Neutrophil (primary cell): ENCODE data around the gene CACNG5.

ENCODE experiments used
- H3K27ac ChIP-seq: fragments of 200-600 bp; sonication (generic); 2 replicates; pipeline ENCODE4 v1.5.1; 2016; ENCODE audit warnings: mild to moderate bottlenecking, moderate library complexity
- H3K27me3 ChIP-seq: fragments of 200-600 bp; sonication (generic); 2 replicates; pipeline ENCODE4 v1.6.0; 2016; ENCODE audit warnings: mild to moderate bottlenecking
- H3K36me3 ChIP-seq: fragments of 200-600 bp; sonication (generic); 2 replicates; pipeline ENCODE4 v1.5.1; 2017
- H3K4me1 ChIP-seq, 2 experiments: fragments of 200-600 bp in 1 of 2; sonication (generic) in 1 of 2; 1 replicate in 1 of 2; 2 replicates in 1 of 2; pipeline versions ENCODE4 v1.5.1 to v1.6.1; 2013 to 2016; ENCODE audit warnings: low read depth in 1 of 2, low read length in 1 of 2, mild to moderate bottlenecking in 1 of 2, moderate library complexity in 1 of 2; ENCODE audit not compliant: control insufficient read depth in 1 of 2, insufficient read depth in 1 of 2
- H3K4me3 ChIP-seq, 2 experiments: fragments of 200-600 bp in 1 of 2; sonication (generic) in 1 of 2; 1 replicate in 1 of 2; 2 replicates in 1 of 2; pipeline ENCODE4 v1.5.1; 2013 to 2016; ENCODE audit warnings: low read depth in 1 of 2, low read length in 1 of 2, mild to moderate bottlenecking in 1 of 2, moderate library complexity in 1 of 2
- H3K9me3 ChIP-seq: fragments of 200-600 bp; sonication (generic); 2 replicates; pipeline ENCODE4 v1.5.1; 2016
- CTCF ChIP-seq: fragments of 200-600 bp; sonication (generic); IDR thresholded peaks from 2 replicates; pipeline ENCODE4 v1.5.1; 2016; ENCODE audit warnings: antibody characterized with exemption

CACNG5 gene

GRCh38 chr17:66811683-66812054 is 23.2 kb upstream of the CACNG5 start:
- Histone ChIP-seq H3K27me3 (peaks cover 33% of the 10 kb centered on the region), H3K27ac (no peak overlapping the region), H3K9me3 (no peaks in the 10 kb centered on the region), H3K4me1 (no peaks in the 10 kb centered on the region), H3K4me3 (no peak overlapping the region), H3K36me3 (no peaks in the 10 kb centered on the region)
- no peak for TF ChIP-seq CTCF

GRCh38 chr17:66812571-66812970 is 22.3 kb upstream of the CACNG5 start:
- H3K27ac ChIP-seq: no peak overlapping the region
- H3K27me3 ChIP-seq: peaks cover 29% of the 10 kb centered on the region
- H3K4me1 ChIP-seq: no peaks in the 10 kb centered on the region
- no peak overlapping the region for H3K4me3 ChIP-seq
- TF ChIP-seq CTCF: no peak
- no peaks in the 10 kb centered on the region for H3K9me3 ChIP-seq
- no peaks in the 10 kb centered on the region for H3K36me3 ChIP-seq

GRCh38 chr17:66813296-66813695 is 21.6 kb upstream of the CACNG5 start:
- H3K4me3 ChIP-seq: no peak overlapping the region
- no peak for TF ChIP-seq CTCF

GRCh38 chr17:66814026-66814425 is 20.9 kb upstream of the CACNG5 start:
- Histone ChIP-seq H3K36me3 (no peaks in the 10 kb centered on the region), H3K27ac (no peak overlapping the region), H3K4me1 (no peaks in the 10 kb centered on the region), H3K9me3 (no peaks in the 10 kb centered on the region), H3K4me3 (no peak overlapping the region), H3K27me3 (peaks cover 14% of the 10 kb centered on the region)
- TF ChIP-seq CTCF: no peak

More at GRCh38 chr17:66813296-66813695, 21.6 kb upstream of the CACNG5 start:
- Histone ChIP-seq H3K27me3 (peaks cover 22% of the 10 kb centered on the region), H3K36me3 (no peaks in the 10 kb centered on the region), H3K27ac (no peak overlapping the region), H3K4me1 (no peaks in the 10 kb centered on the region), H3K9me3 (no peaks in the 10 kb centered on the region)

- Histone ChIP-seq H3K36me3 (no peaks in the 10 kb centered on the region), H3K9me3 (no peaks in the 10 kb centered on the region), H3K27ac (no peak overlapping the region), H3K27me3 (peaks cover 9% of the 10 kb centered on the region), H3K4me1 (no peaks in the 10 kb centered on the region), H3K4me3 (no peak overlapping the region)
- TF ChIP-seq CTCF: no peak
Measured at GRCh38 chr17:66814570-66814969, 20.3 kb upstream of the CACNG5 start.

- TF ChIP-seq CTCF: no peak
- no peaks in the 10 kb centered on the region for H3K27me3 ChIP-seq
- no peak overlapping the region for H3K4me3 ChIP-seq
- no peaks in the 10 kb centered on the region for H3K9me3 ChIP-seq
- no peaks in the 10 kb centered on the region for H3K36me3 ChIP-seq
- H3K27ac ChIP-seq: no peak overlapping the region
- no peaks in the 10 kb centered on the region for H3K4me1 ChIP-seq
Measured at GRCh38 chr17:66817750-66818149, 17.2 kb upstream of the CACNG5 start.
